Lung (tissue), 12 donors: ENCODE results near the gene SLC44A2. TPM values are rescaled to one million over a fixed set of nuclear protein-coding genes. Genes with fewer than 3 reads are reported as not detected.

Experiments used
- ATAC-seq: fragments of 200-7000 bp; cut with Tn5 transposase; one replicate; pipeline ENCODE4 v1.9.1; 2020; ENCODE audit warnings: moderate number of reproducible peaks; ENCODE audit not compliant: insufficient read depth, low FRiP score
- DNase-seq, 3 donors: peaks; one replicate each; pipeline ENCODE4 v3.0.0-alpha.2; 2013 to 2017
- H3K27ac ChIP-seq, 2 donors: one replicate each; pipeline ENCODE4 v1.5.1; 2013; ENCODE audit warnings: mild to moderate bottlenecking in 2 of 2, moderate library complexity in 2 of 2, control low read depth in 1 of 2, inconsistent platforms in 1 of 2, low read depth in 1 of 2, low read length in 1 of 2
- H3K27me3 ChIP-seq, 3 donors: one replicate each; pipeline ENCODE4 v1.5.1; 2013; ENCODE audit warnings: low read length in 2 of 3; ENCODE audit not compliant: control insufficient read depth in 3 of 3, insufficient read depth in 3 of 3
- H3K36me3 ChIP-seq, 4 donors: one replicate each; pipeline ENCODE4 v1.5.1; 2013; ENCODE audit warnings: low read length in 4 of 4, mild to moderate bottlenecking in 1 of 4, moderate library complexity in 1 of 4; ENCODE audit not compliant: control insufficient read depth in 4 of 4, insufficient read depth in 4 of 4
- H3K4me1 ChIP-seq, 5 donors: one replicate each; pipeline ENCODE4 v1.5.1; 2013; ENCODE audit warnings: low read length in 5 of 5, mild to moderate bottlenecking in 2 of 5, moderate library complexity in 1 of 5; ENCODE audit not compliant: control insufficient read depth in 5 of 5, insufficient read depth in 5 of 5
- H3K4me3 ChIP-seq: one replicate; pipeline ENCODE4 v1.5.1; 2013; ENCODE audit warnings: mild to moderate bottlenecking, control low read depth, moderate library complexity
- H3K9ac ChIP-seq, 2 donors: one replicate each; pipeline ENCODE4 v1.5.1; 2013; ENCODE audit warnings: low read length in 2 of 2, control low read depth in 1 of 2; ENCODE audit not compliant: insufficient read depth in 1 of 2
- H3K9me3 ChIP-seq, 4 donors: one replicate each; pipeline ENCODE4 v1.5.1; 2013; ENCODE audit warnings: low read length in 3 of 4, mild to moderate bottlenecking in 1 of 4, moderate library complexity in 1 of 4; ENCODE audit not compliant: control insufficient read depth in 4 of 4, insufficient read depth in 3 of 4
- WGBS, 2 donors: extraction: QIAGEN DNeasy Blood & Tissue Kit; methylation state at CpG; one replicate each; pipeline ENCODE4 v1.1.7; 2013; 5-methylcytosine and 5-hydroxymethylcytosine counted together
- polyA plus RNA-seq, 2 donors: library from polyadenylated mRNA; stranded (reverse); fragments of 200-250 nt; gene quantifications; one replicate each; pipeline ENCODE4 v1.2.1, GENCODE V29; 2013
- total RNA-seq, 2 donors: library from RNA; depleted of rRNA in 1 of 2; stranded (reverse); fragments of >200 nt in 1 of 2; gene quantifications; one replicate each; pipeline ENCODE4 v1.2.1, GENCODE V29; 2014 to 2021
- TF ChIP-seq, protein P1 (sequence below): IDR thresholded peaks from 2 replicates; pipeline ENCODE4 v1.5.1; 2012; ENCODE audit warnings: mild to moderate bottlenecking; ENCODE audit errors: control extremely low read depth, extremely low read depth
- donor health status: control.
- donor health status: control.
- donor health status: Bipolar disorder and iron deficiency.
- donor health status: healthy.
- donor health status: DM: yes; HTN: yes; CAD: no.

SLC44A2 gene
- total and polyA plus RNA-seq, 4 donors, result 83.6 to 173 (median 118) TPM

DNA sequence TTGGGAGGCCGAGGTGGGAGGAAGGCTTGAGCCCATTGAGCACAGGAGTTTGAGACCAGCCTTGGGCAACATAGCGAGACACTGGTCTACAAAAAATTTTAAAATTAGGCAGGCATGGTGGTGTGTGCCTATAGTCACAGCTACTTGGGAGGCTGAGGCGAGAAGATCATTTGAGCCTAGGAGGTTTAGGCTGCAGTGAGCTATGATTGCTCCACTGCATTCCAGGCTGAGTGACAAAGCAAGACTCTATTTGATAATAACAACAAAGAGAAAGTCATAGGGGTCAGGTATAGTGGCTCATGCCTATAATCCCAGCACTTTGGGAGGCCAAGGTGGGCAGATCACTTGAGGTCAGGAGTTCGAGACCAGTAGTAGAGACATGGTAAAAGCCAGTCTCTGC is 4.6 kb upstream of the SLC44A2 start:
- Histone ChIP-seq H3K9me3 (no peaks in the 10 kb centered on the region), H3K4me1 (peaks cover 0 to 22% (median 9%) of the 10 kb centered on the region in 5 donors), H3K4me3 (no peak overlapping the region), H3K27me3 (no peaks in the 10 kb centered on the region), H3K36me3 (peaks cover 0 to 7% (median 2%) of the 10 kb centered on the region in 4 donors), H3K27ac (no peak overlapping the region), H3K9ac (no peak overlapping the region)
- DNase-seq, result no peak
- TF ChIP-seq, protein P1, sequence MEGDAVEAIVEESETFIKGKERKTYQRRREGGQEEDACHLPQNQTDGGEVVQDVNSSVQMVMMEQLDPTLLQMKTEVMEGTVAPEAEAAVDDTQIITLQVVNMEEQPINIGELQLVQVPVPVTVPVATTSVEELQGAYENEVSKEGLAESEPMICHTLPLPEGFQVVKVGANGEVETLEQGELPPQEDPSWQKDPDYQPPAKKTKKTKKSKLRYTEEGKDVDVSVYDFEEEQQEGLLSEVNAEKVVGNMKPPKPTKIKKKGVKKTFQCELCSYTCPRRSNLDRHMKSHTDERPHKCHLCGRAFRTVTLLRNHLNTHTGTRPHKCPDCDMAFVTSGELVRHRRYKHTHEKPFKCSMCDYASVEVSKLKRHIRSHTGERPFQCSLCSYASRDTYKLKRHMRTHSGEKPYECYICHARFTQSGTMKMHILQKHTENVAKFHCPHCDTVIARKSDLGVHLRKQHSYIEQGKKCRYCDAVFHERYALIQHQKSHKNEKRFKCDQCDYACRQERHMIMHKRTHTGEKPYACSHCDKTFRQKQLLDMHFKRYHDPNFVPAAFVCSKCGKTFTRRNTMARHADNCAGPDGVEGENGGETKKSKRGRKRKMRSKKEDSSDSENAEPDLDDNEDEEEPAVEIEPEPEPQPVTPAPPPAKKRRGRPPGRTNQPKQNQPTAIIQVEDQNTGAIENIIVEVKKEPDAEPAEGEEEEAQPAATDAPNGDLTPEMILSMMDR, result no peak
- 96 to 97% methylated on average over 4 of the region's 4 CpGs for WGBS, 2 donors
- no peak for ATAC-seq

DNA sequence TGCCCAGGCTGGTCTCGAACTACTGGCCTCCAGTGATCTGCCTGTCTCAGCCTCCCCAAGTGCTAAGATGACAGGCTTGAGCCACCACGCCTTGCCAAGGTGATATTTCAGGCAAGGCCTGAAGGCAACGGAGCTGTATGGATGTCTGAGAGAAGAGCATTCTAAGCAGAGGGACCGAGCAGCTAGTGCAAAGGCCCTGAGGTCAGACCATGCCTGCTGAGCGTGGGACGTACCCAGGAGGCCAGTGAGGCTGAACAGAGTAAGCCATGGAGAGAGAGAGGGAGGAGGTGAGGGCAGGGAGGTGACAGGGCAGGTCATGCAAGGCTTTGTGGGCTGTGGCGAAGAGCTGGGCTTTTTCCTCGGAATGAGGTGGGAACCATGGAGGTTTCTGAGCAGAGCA is 3.4 kb upstream of the SLC44A2 start:
- Histone ChIP-seq H3K9ac (no peak overlapping the region), H3K27me3 (no peaks in the 10 kb centered on the region), H3K4me1 (peaks cover 0 to 18% (median 10%) of the 10 kb centered on the region in 5 donors), H3K9me3 (no peaks in the 10 kb centered on the region), H3K36me3 (peaks cover 0 to 7% (median 2%) of the 10 kb centered on the region in 4 donors), H3K4me3 (no peak overlapping the region), H3K27ac (no peak overlapping the region)
- WGBS, 2 donors, result 97 to 98% methylated on average over 8 of the region's 8 CpGs
- ATAC-seq (no peak), DNase-seq (no peak)
- TF ChIP-seq, protein P1, result no peak

- no peak for ATAC-seq
- DNase-seq, result no peak
- Histone ChIP-seq H3K9me3 (no peaks in the 10 kb centered on the region), H3K4me3 (no peak overlapping the region), H3K9ac (no peak overlapping the region), H3K27me3 (no peaks in the 10 kb centered on the region), H3K36me3 (peaks cover 3 to 17% (median 11%) of the 10 kb centered on the region in 4 donors), H3K4me1 (peaks cover 0 to 13% (median 6%) of the 10 kb centered on the region in 5 donors), H3K27ac (peak overlapping the region in 1 of 2 donors; percentile 90)
- TF ChIP-seq, protein P1, result no peak
- WGBS, 2 donors, result 52 to 85% methylated on average over 6 of the region's 6 CpGs
These were observed 768 bp upstream of the SLC44A2 start for GRCh38 chr19:10624585-10624984.

GRCh38 chr19:10625762-10626138 is 397 bp downstream of the SLC44A2 start:
- DNase-seq (no peak), ATAC-seq (no peak)
- H3K4me1 ChIP-seq, result peaks cover 0 to 13% (median 6%) of the 10 kb centered on the region in 5 donors
- H3K36me3 ChIP-seq, result peaks cover 3 to 18% (median 11%) of the 10 kb centered on the region in 4 donors
- peak overlapping the region; percentile 50 to 90 for H3K27ac ChIP-seq
- TF ChIP-seq, protein P1, result no peak
- no peaks in the 10 kb centered on the region for H3K27me3 ChIP-seq
- no peaks in the 10 kb centered on the region for H3K9me3 ChIP-seq
- 49 to 73% methylated on average over 10 of the region's 10 CpGs for WGBS, 2 donors
- H3K9ac ChIP-seq, result peak overlapping the region; percentile 14 to 39
- H3K4me3 ChIP-seq, result peak overlapping the region; percentile 71
